GM12872 (cell line): ENCODE measurements around the gene GTF2H1.

Experiments
- CTCF ChIP-seq: IDR thresholded peaks from 3 replicates; pipeline ENCODE4 v1.5.1; 2011; ENCODE audit warnings: low read depth, mild to moderate bottlenecking, low read length, moderate library complexity; ENCODE audit not compliant: insufficient read depth

Gene GTF2H1

GRCh38 chr11:18394928-18395734, 72.8 kb downstream of the GTF2H1 start:
- no peak for TF ChIP-seq CTCF

- TF ChIP-seq CTCF, result no peak
These were observed 73.6 kb downstream of the GTF2H1 start for GRCh38 chr11:18395735-18396504.

- TF ChIP-seq CTCF, result no peak
These were observed 75.6 kb downstream of the GTF2H1 start for GRCh38 chr11:18397921-18398320.

- TF ChIP-seq CTCF, result no peak
These were observed 81.7 kb downstream of the GTF2H1 start for GRCh38 chr11:18404062-18404461.

- no peak for TF ChIP-seq CTCF
These were observed 86.4 kb downstream of the GTF2H1 start for GRCh38 chr11:18408558-18409291.

- TF ChIP-seq CTCF, result no peak
These were observed 94.1 kb downstream of the GTF2H1 start for GRCh38 chr11:18416459-18416858.
